ENCODE measurements around the gene ACP7. TPM values are rescaled to one million over a fixed set of nuclear protein-coding genes. Genes with fewer than 3 reads are reported as not detected.

ACP7 gene, protein sequence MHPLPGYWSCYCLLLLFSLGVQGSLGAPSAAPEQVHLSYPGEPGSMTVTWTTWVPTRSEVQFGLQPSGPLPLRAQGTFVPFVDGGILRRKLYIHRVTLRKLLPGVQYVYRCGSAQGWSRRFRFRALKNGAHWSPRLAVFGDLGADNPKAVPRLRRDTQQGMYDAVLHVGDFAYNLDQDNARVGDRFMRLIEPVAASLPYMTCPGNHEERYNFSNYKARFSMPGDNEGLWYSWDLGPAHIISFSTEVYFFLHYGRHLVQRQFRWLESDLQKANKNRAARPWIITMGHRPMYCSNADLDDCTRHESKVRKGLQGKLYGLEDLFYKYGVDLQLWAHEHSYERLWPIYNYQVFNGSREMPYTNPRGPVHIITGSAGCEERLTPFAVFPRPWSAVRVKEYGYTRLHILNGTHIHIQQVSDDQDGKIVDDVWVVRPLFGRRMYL
- total RNA-seq: 1.4 and 1.8 TPM in 2 replicates

DNA sequence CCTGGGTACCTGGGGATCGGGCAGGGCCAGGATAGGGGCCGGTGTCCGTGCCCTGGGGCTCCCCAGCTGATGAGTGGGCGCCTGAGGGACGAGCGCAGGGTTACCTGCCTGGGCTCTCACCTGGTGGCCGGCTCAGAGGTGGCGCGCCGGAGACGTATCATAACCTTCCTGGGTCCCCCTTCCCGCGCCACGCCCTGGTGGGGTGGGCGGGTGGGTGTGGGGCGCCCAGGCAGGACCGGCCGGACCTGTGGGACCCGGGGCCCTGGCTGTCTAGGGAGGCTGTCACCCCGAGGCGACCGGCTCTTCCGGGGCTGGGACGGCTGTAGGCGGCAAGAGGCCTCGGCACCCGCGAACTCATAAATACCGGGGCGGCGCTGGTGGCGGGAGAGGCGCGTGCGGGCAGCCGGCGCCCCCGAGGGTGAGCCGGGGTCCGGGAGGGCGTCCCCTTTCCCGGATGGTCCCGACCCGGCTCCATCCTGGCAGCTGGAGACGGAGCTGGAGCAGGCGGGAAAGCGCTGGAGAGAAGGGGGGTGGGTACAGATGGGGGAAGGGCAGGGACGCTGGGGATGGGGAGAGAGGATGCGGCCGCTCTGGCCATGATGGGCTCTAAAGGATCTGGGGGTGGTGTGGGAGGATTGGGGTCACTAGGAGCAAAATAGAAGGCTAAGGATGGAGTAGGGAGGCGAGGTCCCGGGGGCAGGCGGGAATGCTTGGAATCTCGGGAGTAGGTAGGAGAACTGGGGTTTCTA lies at the start of gene ACP7:
ACP7 (plus strand) TSS at position 386 of the 749 bp plus-strand sequence. CDS start 902 bp downstream, outside the sequence.

DNA sequence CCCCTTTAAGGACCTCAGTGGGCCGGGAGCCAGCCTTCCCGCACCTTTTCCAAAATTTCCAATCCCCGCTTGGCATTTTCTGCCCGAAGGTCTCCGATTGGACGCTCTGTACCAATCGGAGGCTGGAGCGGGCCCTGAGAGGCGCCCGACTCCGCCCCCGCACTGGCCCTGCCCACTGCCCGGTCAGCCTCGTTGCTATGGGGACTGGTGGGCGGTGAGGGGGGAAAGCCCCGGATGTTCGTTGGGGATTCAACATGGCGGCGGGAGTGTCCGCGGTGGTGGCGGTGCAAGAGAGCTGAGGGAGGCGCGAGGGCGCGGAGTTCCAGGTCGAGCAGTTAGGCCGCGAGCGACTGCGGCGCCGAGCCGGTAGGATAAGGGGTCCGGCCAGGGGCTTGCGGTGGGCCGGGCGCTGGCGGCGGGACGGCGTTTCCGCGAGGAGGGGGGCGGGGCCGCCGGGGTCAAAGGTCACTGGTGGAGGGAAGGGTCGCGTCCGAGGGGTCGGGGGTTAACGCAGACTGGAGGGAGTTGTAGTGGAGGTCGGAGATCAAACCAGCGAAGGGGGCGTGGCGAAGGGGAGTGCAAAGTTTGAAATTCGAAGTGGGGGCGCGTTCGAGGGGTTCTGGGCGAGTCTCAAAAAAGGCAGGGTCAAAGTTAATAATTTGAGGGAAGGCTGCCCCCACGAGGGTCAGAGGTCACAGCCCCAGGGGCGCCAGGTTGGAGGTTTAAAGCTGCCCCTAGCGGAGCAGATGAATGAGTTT lies 41.6 kb downstream of the ACP7 start, which contains the start of gene PAK4:
PAK4 (plus strand) TSS at position 233 of the 758 bp plus-strand sequence. CDS start 43,768 bp downstream, outside the sequence.

Other genes starting within 250 kb of the ACP7 start
- gene HNRNPL, start 234.4 kb upstream of the ACP7 start, total RNA-seq: 252 and 264 TPM in 2 replicates
- 5.8 and 6.6 TPM in 2 replicates for gene RINL, start 206.1 kb upstream of the ACP7 start, total RNA-seq
- 65.5 and 74.5 TPM in 2 replicates for gene SIRT2, start 184.8 kb upstream of the ACP7 start, total RNA-seq
- 27.9 and 28.5 TPM in 2 replicates for gene NFKBIB, start 184.4 kb upstream of the ACP7 start, total RNA-seq
- gene CCER2, start 172.2 kb upstream of the ACP7 start, total RNA-seq: not detected in 2 replicates
- gene SARS2, start 153.6 kb upstream of the ACP7 start, total RNA-seq: 30.8 and 31.2 TPM in 2 replicates
- gene MRPS12, start 153.4 kb upstream of the ACP7 start, total RNA-seq: 77.9 and 86.5 TPM in 2 replicates
- 16.1 and 19.0 TPM in 2 replicates for gene FBXO17, start 108.6 kb upstream of the ACP7 start, total RNA-seq
- gene FBXO27, start 51.8 kb upstream of the ACP7 start, total RNA-seq: 9.2 and 11.9 TPM in 2 replicates
- gene PAK4, start 41.4 kb downstream of the ACP7 start, total RNA-seq: 28.1 and 29.4 TPM in 2 replicates
- gene NCCRP1, start 112.6 kb downstream of the ACP7 start, total RNA-seq: 38.0 and 41.0 TPM in 2 replicates
- not detected in 2 replicates for gene SYCN, start 119.9 kb downstream of the ACP7 start, total RNA-seq
- gene IFNL3, start 160.6 kb downstream of the ACP7 start, total RNA-seq: not detected in 2 replicates
- gene IFNL4, start 164.5 kb downstream of the ACP7 start, total RNA-seq: not detected in 2 replicates
- not detected in 2 replicates for gene IFNL2, start 184.0 kb downstream of the ACP7 start, total RNA-seq
- not detected in 2 replicates for gene IFNL1, start 212.0 kb downstream of the ACP7 start, total RNA-seq
- gene LRFN1, start 236.5 kb downstream of the ACP7 start, total RNA-seq: 0.05 and 0.28 TPM in 2 replicates